LHCN-M2 (cell line): ENCODE results near the gene ZMPSTE24. TPM values are rescaled to one million over a fixed set of nuclear protein-coding genes. Genes with fewer than 3 reads are reported as not detected.

Source experiments
- DNase-seq: peaks from one replicate; pipeline ENCODE4 v3.0.0-alpha.2; 2012; ENCODE audit warnings: low read depth
- total RNA-seq: library from RNA; depleted of rRNA; stranded (reverse); fragments of >200 nt; gene quantifications from 2 replicates; pipeline ENCODE4 v1.2.3, GENCODE V29; 2014

The ZMPSTE24 gene
- total RNA-seq, 1 experiment from 2014 or later: 56.5 TPM

GRCh38 chr1:40258445-40258769 lies 371 bp downstream of the ZMPSTE24 start:
- no peak for DNase-seq

DNA sequence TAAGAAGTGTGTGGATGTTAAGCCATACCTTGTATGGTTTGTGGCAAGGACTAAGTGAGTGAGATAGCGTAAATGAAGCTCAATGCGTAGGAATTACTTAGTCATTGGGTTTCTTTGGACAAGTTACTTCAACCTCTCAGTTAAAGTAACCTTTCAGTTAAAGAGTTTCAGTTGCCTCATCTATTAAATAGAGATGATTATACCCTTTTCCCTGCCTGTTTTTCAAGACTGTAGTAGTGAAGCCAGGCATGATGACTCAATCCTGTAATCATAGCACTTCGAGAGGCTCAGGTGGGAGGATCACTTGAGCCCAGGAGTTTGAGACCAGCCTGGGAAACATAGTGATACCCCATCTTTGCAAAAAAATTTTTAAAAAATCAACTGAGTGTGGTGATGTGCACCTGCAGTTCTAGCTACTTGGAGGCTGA lies 6.3 kb downstream of the ZMPSTE24 start:
- DNase-seq: no peak

GRCh38 chr1:40265298-40265697 lies 7.3 kb downstream of the ZMPSTE24 start:
- no peak for DNase-seq

GRCh38 chr1:40265919-40266318 lies 7.9 kb downstream of the ZMPSTE24 start:
- DNase-seq: no peak

GRCh38 chr1:40266786-40267535 lies 8.9 kb downstream of the ZMPSTE24 start:
- no peak for DNase-seq

GRCh38 chr1:40267767-40268187 lies 9.7 kb downstream of the ZMPSTE24 start:
- DNase-seq: peak; percentile 73

DNA sequence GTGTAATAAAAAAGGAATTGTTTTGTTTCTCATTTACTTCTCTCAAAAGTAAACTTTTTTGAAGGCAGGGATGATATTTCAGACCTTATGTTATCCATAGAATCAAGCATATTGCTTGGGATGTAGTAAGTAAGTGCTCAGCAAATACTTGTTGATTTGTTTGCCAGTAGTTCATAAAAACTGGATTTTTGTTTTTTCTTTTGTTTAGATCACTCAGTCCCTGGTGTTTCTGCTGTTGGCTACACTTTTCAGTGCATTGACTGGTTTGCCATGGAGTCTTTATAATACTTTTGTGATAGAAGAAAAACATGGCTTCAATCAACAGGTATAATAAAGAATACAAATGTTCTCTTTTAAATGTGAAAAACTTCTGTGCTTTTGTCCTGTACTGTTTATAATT lies 10.2 kb downstream of the ZMPSTE24 start:
- no peak for DNase-seq

GRCh38 chr1:40270152-40270834 lies 12.3 kb downstream of the ZMPSTE24 start:
- peak; percentile 27 for DNase-seq

- no peak for DNase-seq
These were observed 14.7 kb downstream of the ZMPSTE24 start for GRCh38 chr1:40272653-40273213.

DNA sequence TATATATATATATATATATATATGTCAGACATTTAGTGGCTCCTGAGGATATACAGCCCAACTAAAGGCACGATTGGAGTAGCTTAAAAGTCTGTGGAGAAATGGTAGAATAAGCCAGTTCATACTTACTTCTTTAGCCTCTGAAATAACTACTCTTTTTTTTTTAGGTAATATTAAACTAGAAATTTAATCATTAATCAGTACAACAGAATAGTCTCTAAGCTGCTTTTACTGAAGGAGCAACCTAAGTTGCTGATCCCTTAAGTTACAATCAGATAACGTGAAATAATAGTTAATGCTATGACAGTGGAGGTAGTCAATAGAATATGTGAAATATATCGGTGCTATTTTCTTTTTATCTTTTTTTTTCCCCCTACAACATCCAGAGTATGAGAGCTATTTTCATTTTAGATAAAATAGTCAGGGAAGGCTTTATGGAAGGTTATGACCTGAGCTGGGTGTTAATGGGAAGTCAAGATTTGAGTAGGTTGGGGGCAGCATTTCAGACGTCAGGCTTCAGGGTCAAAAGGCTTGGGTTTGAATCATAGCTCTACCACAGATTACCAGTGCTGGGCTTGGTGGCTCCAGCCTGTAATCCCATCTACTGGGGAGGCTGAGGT lies 15.6 kb downstream of the ZMPSTE24 start:
- DNase-seq: no peak

GRCh38 chr1:40274331-40274730 lies 16.3 kb downstream of the ZMPSTE24 start:
- no peak for DNase-seq

DNA sequence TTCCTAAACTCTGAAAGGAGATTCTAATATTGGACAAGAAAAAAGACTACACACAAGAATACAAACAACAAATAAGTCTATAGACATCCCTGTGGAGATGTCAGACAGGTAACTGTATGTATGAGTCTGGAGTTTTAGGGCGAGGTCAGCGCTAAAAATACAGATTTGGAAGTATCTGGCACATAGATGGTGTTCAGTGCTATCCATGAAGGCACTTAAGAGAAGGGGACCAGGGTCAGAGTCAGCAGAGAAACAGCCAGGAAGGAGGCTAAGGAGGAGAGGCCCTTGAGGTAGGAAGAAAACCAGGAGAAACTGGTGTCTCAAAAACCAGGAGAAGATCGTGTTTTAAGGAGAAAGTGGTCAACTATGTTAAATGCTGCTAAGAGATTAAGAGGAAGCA lies 18.1 kb downstream of the ZMPSTE24 start:
- no peak for DNase-seq

DNA sequence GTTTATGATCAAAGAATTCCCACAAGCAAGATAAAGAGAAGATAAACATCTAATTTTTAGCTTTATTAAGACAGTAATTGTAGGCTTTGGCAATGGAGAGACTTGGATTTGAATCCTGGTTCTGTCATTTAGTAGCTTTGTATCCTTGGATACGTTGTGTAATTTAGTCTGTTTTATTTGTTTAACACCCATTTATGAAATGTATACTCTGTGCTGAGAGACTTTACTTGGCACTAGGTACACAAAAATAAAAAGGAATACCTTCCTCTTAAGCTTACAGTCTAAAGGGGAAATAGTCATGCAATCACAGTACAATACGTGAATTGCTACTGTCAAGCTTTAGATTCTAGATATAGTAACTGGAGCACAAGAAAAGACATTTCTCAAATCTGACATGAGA lies 23.8 kb downstream of the ZMPSTE24 start:
- DNase-seq: no peak

DNA sequence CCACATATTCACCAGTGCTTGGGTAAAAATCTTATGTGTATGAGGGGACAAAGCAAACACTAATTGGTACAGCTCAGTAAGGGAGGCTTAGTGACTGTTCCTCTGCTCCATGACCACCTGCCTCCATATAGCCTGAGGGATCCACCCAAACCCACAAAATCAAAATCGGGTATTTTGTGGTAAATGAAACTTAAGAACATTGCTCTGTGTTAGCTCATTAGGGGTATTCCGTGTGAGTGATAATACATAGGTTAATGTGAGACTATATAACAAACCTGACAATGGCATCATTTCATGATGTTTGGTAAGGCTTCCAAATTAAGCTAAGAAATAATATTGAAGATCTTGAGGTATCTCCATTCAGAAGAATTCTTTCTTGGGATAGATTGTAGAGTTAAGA lies 33.3 kb downstream of the ZMPSTE24 start:
- DNase-seq: no peak

- no peak for DNase-seq
These were observed 41.6 kb downstream of the ZMPSTE24 start for GRCh38 chr1:40299366-40300248.

GRCh38 chr1:40300249-40300567 lies 42.2 kb downstream of the ZMPSTE24 start:
- DNase-seq: no peak

DNA sequence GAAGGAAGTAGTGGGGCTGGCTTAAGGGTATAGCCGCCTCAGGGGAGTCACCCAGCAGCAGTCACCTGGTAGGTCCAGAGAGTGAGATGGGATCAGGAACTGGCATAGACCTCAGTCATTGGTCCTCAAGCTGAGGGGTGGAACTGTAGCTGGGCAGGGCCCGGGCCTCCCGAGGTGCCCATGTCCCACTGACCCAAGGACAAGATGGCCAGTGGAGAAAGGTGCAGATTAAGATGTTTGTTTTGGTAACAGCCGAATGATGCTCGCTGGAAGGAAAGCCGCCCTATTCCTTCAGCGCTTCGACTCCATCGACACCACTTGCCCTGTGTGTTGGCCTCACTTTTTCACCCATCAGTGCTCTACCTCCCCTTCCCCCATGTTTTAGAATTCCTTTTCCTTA lies 42.6 kb downstream of the ZMPSTE24 start:
- no peak for DNase-seq

DNA sequence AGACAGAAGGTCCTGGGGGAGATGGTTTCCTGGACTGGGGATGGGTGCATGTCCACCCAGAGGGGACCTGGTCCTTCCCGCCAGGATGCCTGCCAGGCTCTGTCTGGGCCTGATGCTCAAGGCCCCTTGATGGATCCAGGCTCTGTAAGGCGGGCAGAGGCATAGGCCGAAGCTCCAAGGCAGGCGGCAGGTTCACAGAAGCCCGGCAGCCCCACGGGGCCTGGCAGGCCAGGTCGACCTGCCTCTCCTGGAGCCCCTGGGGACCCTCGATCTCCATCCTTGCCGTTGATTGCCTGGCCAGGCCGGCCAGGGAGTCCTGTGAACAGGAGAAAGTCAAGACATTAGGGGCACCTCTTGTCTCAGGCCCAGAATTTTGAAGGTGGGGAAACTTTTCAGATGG lies 43.0 kb downstream of the ZMPSTE24 start:
- no peak for DNase-seq

DNA sequence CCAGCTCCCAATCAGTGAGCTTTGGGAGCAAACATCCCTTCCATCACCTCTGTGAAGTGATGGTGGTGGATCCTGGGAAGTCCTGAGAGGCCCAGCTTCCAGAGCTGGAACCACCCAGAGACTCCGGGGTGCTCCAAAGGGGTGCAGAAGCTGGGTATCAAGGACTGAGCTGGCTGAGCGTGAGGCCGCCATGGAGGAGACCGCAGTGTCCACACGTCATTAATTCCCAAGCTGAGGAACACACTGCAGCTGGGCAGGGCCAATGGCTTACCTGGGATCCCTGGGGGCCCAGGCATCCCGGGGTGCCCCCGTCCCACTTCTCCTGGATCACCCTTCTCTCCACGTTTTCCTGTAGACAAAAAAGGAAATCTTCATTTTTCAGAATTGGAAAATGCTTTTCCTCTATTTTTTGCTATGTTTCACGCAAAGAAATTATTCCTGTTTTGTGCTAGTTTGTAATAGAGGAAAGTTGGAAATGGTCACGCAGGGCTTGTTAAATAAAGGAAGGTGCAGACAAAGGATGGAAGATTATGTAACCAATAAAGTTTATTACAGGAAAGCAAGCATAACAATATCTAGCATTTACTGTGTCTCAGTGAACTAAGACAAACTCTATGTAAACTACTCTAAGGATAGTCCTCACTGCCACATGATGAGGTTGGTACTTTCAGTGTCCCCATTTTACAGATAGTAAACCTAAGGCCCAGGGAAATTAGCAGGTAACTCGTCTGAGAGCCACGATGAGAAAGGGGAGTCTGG lies 43.7 kb downstream of the ZMPSTE24 start:
- no peak for DNase-seq

GRCh38 chr1:40302475-40302874 lies 44.4 kb downstream of the ZMPSTE24 start:
- DNase-seq: no peak
